ENCODE results near the gene HEG1. TPM values are rescaled to one million over a fixed set of nuclear protein-coding genes. Genes with fewer than 3 reads are reported as not detected.

HEG1 gene
- total RNA-seq, 1 experiment from 2014 or later: 75.1 TPM

DNA sequence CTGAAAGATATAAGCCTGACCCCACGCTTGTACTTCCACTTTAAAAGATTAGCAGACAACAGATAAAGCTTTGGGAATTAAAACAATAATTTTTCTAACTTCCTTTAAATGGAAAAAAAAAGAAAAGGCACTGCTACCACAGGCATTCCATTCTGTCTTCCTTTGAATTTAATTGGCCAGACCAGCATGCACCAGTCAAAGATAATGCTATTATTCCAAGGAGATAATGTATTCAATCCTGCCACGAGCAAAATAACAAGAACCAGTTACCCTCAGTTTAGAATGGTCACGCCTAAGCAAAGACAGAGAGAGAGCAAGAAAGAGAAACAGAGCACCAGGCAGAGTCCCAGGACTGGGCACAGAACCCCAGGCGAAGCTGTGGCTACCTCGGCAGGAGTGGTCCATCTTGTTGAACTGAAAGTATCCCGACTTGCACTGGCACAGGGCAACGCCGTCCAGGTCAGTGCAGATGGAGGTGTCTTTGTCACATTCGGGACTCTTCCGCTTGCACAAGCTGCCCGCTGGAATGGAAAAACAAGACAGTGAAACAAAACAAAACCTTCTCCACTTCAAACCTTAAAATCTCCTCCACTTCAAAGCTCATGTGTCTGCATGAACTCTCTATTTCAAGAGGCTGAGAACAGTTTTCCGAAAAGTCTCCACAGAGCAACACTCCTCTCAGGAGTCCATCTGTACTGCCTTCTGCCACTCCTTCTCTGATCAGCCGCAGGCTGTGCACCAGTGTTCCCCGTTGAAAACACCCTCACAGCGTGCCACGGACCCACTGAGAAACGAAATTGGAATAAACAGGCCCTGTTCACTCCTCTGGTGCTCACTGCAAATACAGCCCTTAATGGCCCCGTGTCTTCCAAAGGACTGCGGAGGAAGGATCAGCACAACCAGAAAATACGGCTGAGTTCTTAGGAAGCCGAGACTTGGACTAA lies 58.2 kb downstream of the HEG1 start:
- Histone ChIP-seq H3K36me3 (peaks cover 100% of the 10 kb centered on the region), H3K9me3 (no peaks in the 10 kb centered on the region), H3K4me3 (no peak overlapping the region), H3K27me3 (no peaks in the 10 kb centered on the region)
- DNase-seq: no peak

DNA sequence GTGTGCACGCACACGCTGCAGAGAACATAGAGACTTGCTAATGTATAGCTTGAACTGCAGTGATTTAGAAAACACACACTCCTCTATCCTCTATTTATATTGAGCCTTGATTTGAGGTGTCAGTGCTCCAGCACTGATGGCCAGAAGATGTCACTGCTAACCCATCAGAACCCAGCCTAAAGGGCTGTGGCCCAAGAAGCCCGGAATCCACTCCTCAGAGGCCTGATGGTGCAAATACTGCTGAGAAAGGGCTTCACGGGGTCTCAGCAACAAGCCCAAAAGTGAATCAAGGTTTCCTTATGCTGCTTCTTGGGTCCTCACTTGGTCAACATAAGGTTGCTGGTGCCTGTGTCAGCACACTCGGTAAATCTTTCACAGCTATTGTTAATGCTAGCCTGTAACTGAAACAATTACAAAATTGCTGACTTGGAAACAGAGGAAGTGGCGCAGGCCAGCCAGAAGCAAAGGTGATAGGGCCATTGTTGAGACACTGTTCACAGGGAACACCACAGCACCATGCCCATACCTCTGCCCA lies 60.3 kb downstream of the HEG1 start:
- Histone ChIP-seq H3K36me3 (peaks cover 100% of the 10 kb centered on the region), H3K27me3 (no peaks in the 10 kb centered on the region), H3K9me3 (no peaks in the 10 kb centered on the region), H3K4me3 (no peak overlapping the region)
- DNase-seq: no peak

DNA sequence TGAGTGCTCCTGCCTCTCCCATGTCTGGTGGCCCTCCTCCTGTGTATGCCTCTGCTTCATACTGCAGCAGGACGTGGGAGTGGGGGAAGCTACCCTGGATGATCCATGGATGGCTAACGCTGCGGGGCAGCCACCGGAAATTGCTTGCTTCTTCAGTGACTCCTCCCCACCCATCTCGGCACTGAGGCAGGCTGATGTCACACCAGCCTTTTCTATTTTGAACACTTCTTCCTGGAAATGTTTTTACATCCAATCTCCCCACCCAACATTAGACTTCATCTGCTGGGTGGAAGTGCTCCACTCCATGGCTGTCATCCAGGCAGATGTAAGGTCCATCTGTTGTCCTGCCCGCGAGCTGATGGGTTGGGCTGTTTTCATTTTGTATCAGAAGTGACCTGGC lies 62.3 kb downstream of the HEG1 start:
- DNase-seq: no peak
- peaks cover 99% of the 10 kb centered on the region for H3K36me3 ChIP-seq
- no peak overlapping the region for H3K4me3 ChIP-seq
- no peaks in the 10 kb centered on the region for H3K27me3 ChIP-seq
- H3K9me3 ChIP-seq: no peaks in the 10 kb centered on the region

DNA sequence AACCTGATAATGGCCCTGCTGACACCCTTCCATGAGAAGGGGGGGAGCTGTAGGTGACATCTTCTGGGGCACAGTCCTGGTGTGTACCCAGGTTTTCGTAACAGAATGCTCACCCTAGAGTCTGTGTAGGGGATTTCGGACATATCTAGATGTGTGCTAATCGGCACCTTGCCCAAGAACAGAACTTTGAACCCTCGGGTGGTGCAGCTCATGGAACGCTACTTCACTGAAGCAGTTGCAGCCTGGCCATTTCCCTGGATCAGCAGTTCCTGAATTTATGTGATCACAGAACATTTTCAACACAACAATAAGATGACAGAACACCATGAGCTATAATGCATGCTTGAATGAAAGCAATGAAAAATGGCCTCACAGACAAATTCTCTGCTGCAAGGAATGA lies 63.8 kb downstream of the HEG1 start:
- Histone ChIP-seq H3K27me3 (no peaks in the 10 kb centered on the region), H3K4me3 (no peak overlapping the region), H3K36me3 (peaks cover 92% of the 10 kb centered on the region), H3K9me3 (no peaks in the 10 kb centered on the region)
- no peak for DNase-seq

DNA sequence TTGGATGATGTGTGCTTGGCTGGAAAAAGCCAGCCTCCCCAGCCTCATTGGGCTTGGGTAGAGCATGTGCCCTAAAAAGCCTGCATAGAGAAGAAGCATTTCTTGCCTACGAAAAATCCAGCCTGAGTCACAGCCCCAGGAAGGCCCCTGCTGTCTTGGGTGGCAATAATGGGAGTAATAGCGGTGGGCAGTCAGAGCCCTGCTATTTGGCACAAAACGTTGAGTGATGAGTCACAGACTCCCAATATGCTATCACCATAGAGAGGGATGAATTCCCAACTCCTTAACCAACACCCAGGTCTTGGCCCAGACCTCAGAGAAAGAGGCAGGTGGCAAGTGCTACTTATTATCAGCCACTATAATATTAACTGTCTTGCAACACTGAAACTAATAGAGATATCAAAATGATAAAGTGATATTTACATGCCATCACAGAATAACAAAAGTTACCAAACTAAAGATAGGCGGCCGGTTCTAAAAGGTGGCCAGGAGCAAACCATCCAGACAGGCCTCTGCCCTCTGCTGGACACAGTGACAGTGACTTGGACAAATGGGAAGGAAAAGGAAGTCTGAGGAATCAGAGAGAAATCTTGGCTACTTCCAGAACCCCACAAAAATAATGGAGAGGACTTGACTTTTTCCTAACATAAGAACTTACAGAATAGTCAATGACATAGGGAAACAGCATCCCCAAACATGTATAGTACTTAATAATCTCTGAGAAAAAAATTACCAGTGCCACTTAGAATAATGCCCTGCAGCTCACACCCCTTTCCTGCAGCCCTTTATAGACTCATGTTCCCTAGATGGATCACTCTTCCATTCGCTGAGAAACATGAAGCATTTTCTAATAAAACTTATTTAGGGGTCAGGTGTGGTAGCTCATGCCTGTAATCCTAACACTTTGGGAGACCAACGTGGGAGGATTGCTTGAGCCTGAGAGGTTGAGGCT lies 69.3 kb downstream of the HEG1 start:
- peaks cover 84% of the 10 kb centered on the region for H3K36me3 ChIP-seq
- H3K27me3 ChIP-seq: no peaks in the 10 kb centered on the region
- H3K9me3 ChIP-seq: no peaks in the 10 kb centered on the region
- DNase-seq: peak; percentile 98
- H3K4me3 ChIP-seq: no peak overlapping the region

DNA sequence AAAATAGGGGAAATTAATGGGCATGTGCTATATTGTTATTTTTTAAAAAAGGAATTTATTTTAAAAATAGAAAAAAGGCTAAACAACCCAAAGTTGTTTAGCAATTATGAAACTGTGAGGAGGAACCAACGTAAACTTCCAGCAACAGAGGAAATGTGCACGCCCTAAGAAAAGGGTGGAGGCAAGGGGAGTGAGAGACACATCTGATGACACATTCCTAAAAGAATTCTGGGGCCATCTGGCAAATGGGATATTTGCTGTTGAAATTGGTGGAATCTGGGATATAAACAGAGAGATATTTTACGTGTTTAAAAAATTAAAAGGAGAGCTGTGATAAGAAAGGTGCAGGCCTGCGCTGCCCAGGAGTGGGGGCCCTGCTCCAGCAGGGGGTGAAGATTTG lies 70.4 kb downstream of the HEG1 start:
- Histone ChIP-seq H3K36me3 (peaks cover 82% of the 10 kb centered on the region), H3K4me3 (no peak overlapping the region), H3K27me3 (no peaks in the 10 kb centered on the region), H3K9me3 (no peaks in the 10 kb centered on the region)
- peak; percentile 75 for DNase-seq

- Histone ChIP-seq H3K27me3 (no peaks in the 10 kb centered on the region), H3K4me3 (no peak overlapping the region), H3K36me3 (peaks cover 84% of the 10 kb centered on the region), H3K9me3 (no peaks in the 10 kb centered on the region)
- no peak for DNase-seq
Measured at GRCh38 chr3:124984754-124985153, 71.0 kb downstream of the HEG1 start.

DNA sequence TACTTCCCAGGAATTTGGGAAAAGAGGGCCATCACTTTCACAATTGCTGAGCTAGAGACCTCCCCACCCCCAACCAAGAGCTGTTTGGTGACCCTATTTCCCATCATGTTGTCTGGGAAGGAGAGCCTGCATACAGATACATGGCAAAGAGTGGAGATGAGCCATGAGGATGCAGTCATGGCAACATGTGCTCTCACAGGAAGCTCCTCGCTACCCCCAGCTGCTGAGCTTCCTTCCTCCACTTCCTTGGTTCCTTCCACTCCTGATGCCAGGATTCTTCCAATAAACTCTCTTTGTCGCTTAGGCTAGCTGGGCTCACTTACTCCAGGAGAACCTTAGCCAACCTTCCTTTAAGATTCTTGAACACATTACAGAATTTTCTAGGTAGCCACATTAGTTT lies 72.9 kb downstream of the HEG1 start:
- H3K36me3 ChIP-seq: peaks cover 82% of the 10 kb centered on the region
- no peak for DNase-seq
- H3K27me3 ChIP-seq: no peaks in the 10 kb centered on the region
- no peak overlapping the region for H3K4me3 ChIP-seq
- no peaks in the 10 kb centered on the region for H3K9me3 ChIP-seq

GRCh38 chr3:124981472-124981871 lies 74.3 kb downstream of the HEG1 start:
- no peak for DNase-seq
- H3K4me3 ChIP-seq: no peak overlapping the region
- H3K9me3 ChIP-seq: peaks cover 2% of the 10 kb centered on the region; the same call in 1 of the 2 replicates
- H3K36me3 ChIP-seq: peaks cover 90% of the 10 kb centered on the region
- H3K27me3 ChIP-seq: no peaks in the 10 kb centered on the region

GRCh38 chr3:124978627-124979026 lies 77.2 kb downstream of the HEG1 start:
- H3K4me3 ChIP-seq: no peak overlapping the region
- peaks cover 2% of the 10 kb centered on the region; the same call in 1 of the 2 replicates for H3K9me3 ChIP-seq
- no peaks in the 10 kb centered on the region for H3K27me3 ChIP-seq
- DNase-seq: no peak
- peaks cover 97% of the 10 kb centered on the region for H3K36me3 ChIP-seq

- Histone ChIP-seq H3K9me3 (peaks cover 2% of the 10 kb centered on the region; the same call in 1 of the 2 replicates), H3K4me3 (no peak overlapping the region), H3K27me3 (no peaks in the 10 kb centered on the region), H3K36me3 (peaks cover 97% of the 10 kb centered on the region)
- DNase-seq: no peak
Measured at GRCh38 chr3:124976383-124976782, 79.4 kb downstream of the HEG1 start.

DNA sequence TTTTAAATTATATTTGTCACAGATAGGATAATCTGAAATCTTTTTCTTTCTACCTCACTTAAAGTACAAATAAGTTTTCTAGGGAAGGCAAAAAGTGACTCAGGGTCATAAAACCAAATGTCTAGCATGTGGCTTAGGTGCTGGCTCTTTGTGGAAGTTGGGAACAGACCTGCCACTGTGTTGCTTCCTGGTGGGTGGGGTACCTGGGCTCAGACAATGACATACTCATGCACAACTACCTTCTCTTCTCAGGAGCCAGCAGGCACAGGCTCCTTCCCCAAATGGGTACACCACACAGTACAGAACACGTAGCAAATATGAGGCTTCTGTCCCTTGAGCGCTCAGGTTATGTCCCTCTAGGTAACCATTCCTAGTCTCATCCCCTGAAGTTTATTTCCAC lies 81.1 kb downstream of the HEG1 start:
- Histone ChIP-seq H3K9me3 (peaks cover 2% of the 10 kb centered on the region; the same call in 1 of the 2 replicates), H3K27me3 (no peaks in the 10 kb centered on the region), H3K36me3 (peaks cover 98% of the 10 kb centered on the region), H3K4me3 (no peak overlapping the region)
- no peak for DNase-seq

GRCh38 chr3:124973290-124973689 lies 82.5 kb downstream of the HEG1 start:
- Histone ChIP-seq H3K4me3 (no peak overlapping the region), H3K27me3 (no peaks in the 10 kb centered on the region), H3K36me3 (peaks cover 100% of the 10 kb centered on the region), H3K9me3 (peaks cover 2% of the 10 kb centered on the region; the same call in 1 of the 2 replicates)
- no peak for DNase-seq

DNA sequence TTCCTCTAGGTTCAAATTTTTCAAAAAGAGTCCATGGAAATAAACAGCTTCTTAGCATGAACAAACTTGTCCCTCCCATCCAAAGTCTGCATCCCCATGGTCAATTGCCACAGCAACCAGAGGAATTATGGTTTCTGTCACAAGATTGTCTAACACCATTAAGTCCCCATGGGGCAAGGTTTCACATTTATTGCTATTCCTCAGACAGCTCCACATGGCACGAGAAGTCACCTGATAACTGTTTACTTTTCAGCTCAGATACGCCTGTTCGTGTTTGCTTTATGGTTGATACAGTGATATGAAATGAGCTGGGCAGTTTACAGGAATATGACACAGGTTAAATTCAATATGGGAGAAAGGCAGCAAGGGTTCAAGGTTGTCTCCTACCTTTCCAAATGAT lies 83.3 kb downstream of the HEG1 start:
- Histone ChIP-seq H3K27me3 (no peaks in the 10 kb centered on the region), H3K4me3 (no peak overlapping the region), H3K9me3 (peaks cover 2% of the 10 kb centered on the region; the same call in 1 of the 2 replicates), H3K36me3 (peaks cover 100% of the 10 kb centered on the region)
- DNase-seq: no peak

GRCh38 chr3:124969963-124970722 lies 85.7 kb downstream of the HEG1 start:
- H3K27me3 ChIP-seq: no peaks in the 10 kb centered on the region
- no peak overlapping the region for H3K4me3 ChIP-seq
- no peaks in the 10 kb centered on the region for H3K9me3 ChIP-seq
- no peak for DNase-seq
- peaks cover 89% of the 10 kb centered on the region for H3K36me3 ChIP-seq

DNA sequence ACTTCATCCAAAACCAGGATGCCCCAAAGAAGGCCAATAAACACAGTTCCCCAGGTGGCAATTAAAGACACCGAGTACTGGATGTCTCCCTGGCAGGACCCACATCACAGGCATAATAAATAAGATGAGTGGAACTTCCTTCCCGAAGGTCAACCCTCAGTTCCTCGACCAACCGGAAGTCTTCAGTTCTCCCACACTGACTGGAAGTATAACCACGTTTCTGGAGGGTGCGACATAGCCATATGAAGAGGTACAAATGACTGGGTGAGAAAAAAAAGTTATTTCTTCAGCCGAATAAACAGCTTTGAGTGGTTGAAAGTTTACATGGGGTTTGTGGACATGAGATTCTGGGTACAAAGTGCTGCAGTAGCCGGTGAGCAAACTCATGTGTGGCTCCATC lies 86.6 kb downstream of the HEG1 start:
- DNase-seq: no peak
- Histone ChIP-seq H3K36me3 (peaks cover 79% of the 10 kb centered on the region), H3K27me3 (no peaks in the 10 kb centered on the region), H3K4me3 (no peak overlapping the region), H3K9me3 (no peaks in the 10 kb centered on the region)
